Coronary artery (tissue), 2 donors: ENCODE data around the gene PISD.
A peak's percentile ranks its signal among the peaks of the same experiment; 100 is the strongest.

Experiments used
- DNase-seq: peaks from one replicate; pipeline ENCODE4 v3.0.0-alpha.2; 2017; ENCODE audit warnings: low spot score
- H3K27ac ChIP-seq, 2 donors: fragments of 200-600 bp; sonication (generic); one replicate each; pipeline ENCODE4 v1.5.1; 2016 to 2019
- H3K4me3 ChIP-seq: fragments of 200-600 bp; sonication (generic); 2 replicates; pipeline ENCODE4 v1.5.1; 2016; ENCODE audit warnings: mild to moderate bottlenecking, moderate library complexity
- CTCF ChIP-seq: fragments of 200-600 bp; sonication (generic); IDR thresholded peaks from one replicate; pipeline ENCODE4 v1.5.1; 2019; ENCODE audit warnings: antibody characterized with exemption

PISD gene

DNA sequence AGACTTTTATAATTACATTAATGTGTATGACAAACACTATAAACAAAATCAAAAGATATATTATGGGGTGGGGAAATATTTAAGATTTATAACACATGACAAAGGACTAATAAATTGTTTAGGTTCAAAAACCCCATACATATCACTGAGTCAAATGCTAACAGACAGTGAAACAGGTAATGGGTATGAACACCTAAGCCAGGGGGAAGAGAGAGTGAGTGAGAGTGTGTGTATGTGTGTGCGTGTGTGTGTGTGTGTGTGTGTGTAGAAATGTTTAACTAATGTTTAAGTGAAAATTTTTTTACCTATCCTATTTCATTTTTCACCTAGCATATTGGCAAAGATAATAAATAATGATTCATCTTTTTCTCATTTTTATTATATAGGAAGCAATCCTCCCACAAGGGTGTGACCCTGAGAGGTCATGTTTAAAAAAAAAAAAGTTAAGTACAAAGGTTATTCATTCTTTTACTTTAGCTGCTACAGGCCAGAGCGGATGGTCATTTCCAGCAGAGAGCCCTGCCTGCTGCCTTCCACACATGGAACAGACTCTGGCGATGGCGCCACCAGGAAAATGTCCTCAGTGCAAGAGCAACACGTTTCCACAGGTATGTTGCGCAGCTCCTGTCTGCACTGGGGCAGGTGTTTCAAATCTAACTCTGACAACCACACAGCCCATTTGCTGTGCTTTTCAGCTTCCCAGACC lies 72.9 kb downstream of the PISD start:
- Histone ChIP-seq H3K4me3 (no peak overlapping the region), H3K27ac (no peak overlapping the region)
- TF ChIP-seq CTCF: no peak
- peak; percentile 64 for DNase-seq

GRCh38 chr22:31586137-31586920 lies 75.7 kb downstream of the PISD start:
- DNase-seq: no peak
- Histone ChIP-seq H3K27ac (peak overlapping the region in 1 of 2 donors; percentile 73), H3K4me3 (no peak overlapping the region)
- no peak for TF ChIP-seq CTCF

DNA sequence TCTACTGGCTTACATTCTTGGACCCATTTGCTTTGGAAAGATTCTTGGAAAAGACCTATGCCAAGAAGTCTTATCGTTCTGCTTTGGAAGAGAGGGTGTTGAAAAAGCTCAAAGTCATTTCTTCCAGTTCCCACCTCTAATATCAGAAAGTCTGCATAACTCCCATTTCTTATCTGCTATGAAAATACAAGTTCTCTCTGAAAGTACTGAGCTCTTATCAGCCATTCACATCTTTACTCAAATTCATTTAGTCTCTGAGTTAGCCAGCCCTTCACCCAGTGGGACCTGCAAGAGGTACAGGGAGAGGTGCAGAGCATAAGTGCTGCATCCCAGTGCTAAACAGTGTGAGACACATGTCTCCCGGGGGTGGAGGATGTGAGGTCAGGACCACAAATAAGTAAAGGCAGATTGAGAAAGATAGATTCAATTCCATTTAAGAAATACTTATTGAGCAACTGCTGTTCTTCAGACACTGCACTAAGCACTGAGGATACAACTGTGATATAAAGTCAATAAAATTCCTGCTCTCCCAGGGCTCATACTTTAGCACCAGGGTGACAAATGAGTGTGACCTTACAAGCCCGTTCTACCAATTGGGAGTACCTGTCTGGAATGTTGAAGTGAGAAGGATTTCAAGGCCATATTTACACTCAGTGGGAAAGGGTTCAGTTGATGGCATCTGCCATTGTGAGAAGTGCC lies 76.7 kb downstream of the PISD start:
- DNase-seq: no peak
- Histone ChIP-seq H3K4me3 (no peak overlapping the region), H3K27ac (peak overlapping the region; percentile 11 to 73)
- TF ChIP-seq CTCF: no peak

DNA sequence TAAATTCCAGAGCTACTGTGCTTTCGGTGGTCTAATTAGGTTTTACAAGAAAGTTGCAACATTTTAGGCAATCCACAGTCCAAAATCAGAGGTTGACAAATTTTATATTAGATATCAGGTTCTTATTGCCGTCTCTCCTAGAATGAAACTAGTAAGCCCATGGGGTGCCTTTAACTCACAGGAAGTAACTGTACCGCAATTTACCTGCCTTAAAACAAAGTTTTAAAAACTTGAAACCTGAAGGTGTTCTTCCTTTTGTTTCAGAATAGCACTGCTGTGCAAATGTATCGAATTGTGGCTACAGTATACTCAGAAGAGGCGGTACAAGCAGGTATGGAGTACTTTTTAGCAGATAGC lies 77.2 kb downstream of the PISD start:
- H3K4me3 ChIP-seq: no peak overlapping the region
- no peak for TF ChIP-seq CTCF
- no peak for DNase-seq
- peak overlapping the region; percentile 11 to 73 for H3K27ac ChIP-seq

DNA sequence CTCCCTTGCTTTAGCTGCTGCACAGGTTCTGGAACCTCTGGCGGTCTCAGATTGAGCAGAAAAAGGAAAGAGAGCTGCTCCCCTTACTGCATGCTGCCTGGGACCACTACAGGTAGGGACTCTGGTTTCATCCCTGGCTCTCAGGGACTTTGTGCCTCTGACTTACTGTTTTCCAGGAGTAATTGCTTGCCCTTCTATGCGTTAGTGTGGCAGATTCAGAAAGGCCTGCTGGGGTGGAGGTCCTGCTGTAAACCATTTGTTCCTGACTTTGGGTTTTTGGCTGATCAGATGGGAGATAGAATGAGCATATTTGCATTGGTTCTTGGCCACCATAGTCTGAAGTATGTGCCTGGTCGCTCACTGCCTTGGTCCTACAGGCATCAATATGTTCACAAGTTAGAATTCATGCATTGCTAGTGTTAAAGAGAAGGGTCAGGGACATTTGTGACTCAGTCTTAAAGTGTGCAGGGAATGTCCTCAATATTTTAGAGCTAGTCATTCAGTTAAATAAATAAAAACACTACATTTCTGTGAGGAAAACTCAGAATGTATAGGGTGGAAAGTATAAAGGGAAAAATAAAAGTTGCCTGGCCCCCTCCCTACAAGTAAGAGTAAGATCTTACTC lies 78.0 kb downstream of the PISD start:
- TF ChIP-seq CTCF: no peak
- no peak for DNase-seq
- Histone ChIP-seq H3K4me3 (no peak overlapping the region), H3K27ac (peak overlapping the region in 1 of 2 donors; percentile 31)

DNA sequence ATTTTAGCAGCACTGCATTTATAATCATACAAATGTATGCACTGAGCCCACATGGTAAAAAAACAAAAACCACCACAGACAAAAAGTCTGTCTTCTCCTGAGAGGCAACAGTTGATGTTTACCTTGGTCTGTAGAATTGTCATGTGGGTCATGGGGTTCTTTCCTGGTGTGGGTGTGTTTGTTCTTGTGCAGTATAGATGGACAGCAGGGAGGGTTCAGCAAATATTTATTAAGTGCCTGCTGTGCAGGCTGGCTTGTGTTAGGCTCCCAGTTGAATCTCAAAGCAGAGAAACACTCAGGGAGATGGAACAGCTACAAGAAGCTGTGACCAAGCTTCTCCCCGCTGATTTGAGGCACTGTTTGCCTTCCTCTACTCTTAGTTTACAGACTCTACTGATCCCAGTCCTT lies 82.2 kb downstream of the PISD start:
- no peak for DNase-seq
- TF ChIP-seq CTCF: no peak
- H3K27ac ChIP-seq: no peak overlapping the region

More for the DNA sequence above, 82.2 kb downstream of the PISD start:
- H3K4me3 ChIP-seq: no peak overlapping the region
